HepG2 (cell line): Measurements from ENCODE around the gene RMI2. TPM values are rescaled to one million over a fixed set of nuclear protein-coding genes. Genes with fewer than 3 reads are reported as not detected.

Experiments
- ATAC-seq: fragments of 200-7000 bp; cut with Tn5 transposase; 3 replicates; pipeline ENCODE4 v1.9.1; 2020; ENCODE audit warnings: mild to moderate bottlenecking, moderate library complexity
- BruUV-seq: library from RNA; stranded (reverse); fragments of 400-500 nt; replicated peaks from 2 replicates; lab custom pipeline; 2021; lab: Mats Ljungman, UMichigan
- CTCF ChIA-PET: fragments of 300-600 bp; formaldehyde crosslinking; extraction: SDS; loops from one replicate; lab custom pipeline; 2021; ENCODE audit warnings: low total read pairs, inconsistent platforms, low intra/inter-chr PET ratio; lab: Yijun Ruan, JAX
- POLR2A ChIA-PET: fragments of 350-600 bp; sonication (Branson Sonifier 250); formaldehyde crosslinking; loops from one replicate; lab custom pipeline; 2020; ENCODE audit warnings: antibody characterized with exemption, inconsistent platforms; lab: Yijun Ruan, JAX
- DNase-seq: peaks from one replicate; pipeline ENCODE4 v3.0.0-alpha.2; 2015; ENCODE audit warnings: low spot score
- FAIRE-seq: peaks from 3 replicates; lab custom pipeline; 2011; peaks lifted over from hg19 to GRCh38; lab: Jason Lieb, UNC
- H2AFZ ChIP-seq: one replicate; pipeline ENCODE4 v1.6.1; 2011; ENCODE audit warnings: low read length, inconsistent platforms
- H3K27ac ChIP-seq: fragments of 300-600 bp; 3 replicates; pipeline ENCODE4 v1.8.0; 2011; ENCODE audit warnings: mixed run types, mild to moderate bottlenecking, mixed read lengths, low read length, inconsistent platforms; ENCODE audit not compliant: insufficient read depth; ENCODE audit errors: extremely low read length
- H3K27me3 ChIP-seq, 2 experiments: fragments of 200-600 bp in 1 of 2; 2 replicates in 1 of 2; 3 replicates in 1 of 2; pipeline versions ENCODE4 v1.6.0 to v1.8.0; 2011; ENCODE audit warnings: low read length in 2 of 2, mild to moderate bottlenecking in 2 of 2, moderate library complexity in 2 of 2, inconsistent platforms in 1 of 2; ENCODE audit not compliant: insufficient read depth in 2 of 2, control insufficient read depth in 1 of 2
- H3K36me3 ChIP-seq, 2 experiments: fragments of 200-600 bp in 1 of 2; replicated peaks in 1 of 2; 2 replicates in 1 of 2; 3 replicates in 1 of 2; pipeline versions ENCODE4 v1.5.1 to v1.8.0; 2011; ENCODE audit warnings: low read length in 2 of 2, inconsistent platforms in 1 of 2; ENCODE audit not compliant: insufficient read depth in 2 of 2, control insufficient read depth in 1 of 2
- H3K4me1 ChIP-seq: 2 replicates; pipeline ENCODE4 v1.5.1; 2012; ENCODE audit warnings: low read length, inconsistent platforms; ENCODE audit not compliant: insufficient read depth
- H3K4me2 ChIP-seq: 2 replicates; pipeline ENCODE4 v1.6.0; 2011; ENCODE audit warnings: low read depth, low read length, inconsistent platforms
- H3K4me3 ChIP-seq, 3 experiments: fragments of 200-600 bp in 1 of 3; sonication (generic), shearing (Covaris generic) in 1 of 3; replicated peaks in 1 of 3; 2 replicates each; pipeline ENCODE4 v1.5.1; 2011 to 2016; ENCODE audit warnings: low read length in 3 of 3, inconsistent platforms in 2 of 3, low read depth in 2 of 3, mild to moderate bottlenecking in 2 of 3, control low read depth in 1 of 3, mixed read lengths in 1 of 3; ENCODE audit not compliant: insufficient read depth in 1 of 3
- H3K79me2 ChIP-seq: one replicate; pipeline ENCODE4 v1.6.1; 2011; ENCODE audit warnings: low read length, inconsistent platforms; ENCODE audit not compliant: insufficient read depth
- H3K9ac ChIP-seq: 2 replicates; pipeline ENCODE4 v1.6.0; 2011; ENCODE audit warnings: mild to moderate bottlenecking, low read depth, low read length, inconsistent platforms; ENCODE audit not compliant: insufficient read depth
- H3K9me3 ChIP-seq: 2 replicates; pipeline ENCODE4 v1.5.1; 2012; ENCODE audit warnings: mild to moderate bottlenecking, low read length
- H4K20me1 ChIP-seq: 2 replicates; pipeline ENCODE4 v1.6.0; 2011; ENCODE audit warnings: inconsistent platforms, mild to moderate bottlenecking, low read length, moderate library complexity; ENCODE audit not compliant: insufficient read depth
- ARID5B ChIP-seq: IDR thresholded peaks from 2 replicates; pipeline ENCODE4 v1.4.0; 2020; ENCODE audit warnings: mild to moderate bottlenecking, missing genetic modification reagents
- DBP ChIP-seq: sonication (generic); formaldehyde crosslinking; IDR thresholded peaks from 2 replicates; pipeline ENCODE4 v1.4.0; 2020; ENCODE audit warnings: missing genetic modification reagents; ENCODE audit errors: not compliant biosample characterization
- KDM5A ChIP-seq: fragments of 200-600 bp; sonication (generic); IDR thresholded peaks from 2 replicates; pipeline ENCODE4 v1.7.0; 2018; ENCODE audit warnings: antibody characterized with exemption, mild to moderate bottlenecking, low read length, borderline replicate concordance
- MXD4 ChIP-seq: IDR thresholded peaks from 2 replicates; pipeline ENCODE4 v1.6.1; 2016; ENCODE audit warnings: mild to moderate bottlenecking, missing biosample characterization, missing genetic modification reagents
- PAWR ChIP-seq: sonication (generic); formaldehyde crosslinking; IDR thresholded peaks from 2 replicates; pipeline ENCODE4 v1.4.0; 2020; ENCODE audit warnings: missing genetic modification reagents, mild to moderate bottlenecking, borderline replicate concordance
- RCOR2 ChIP-seq: IDR thresholded peaks from 2 replicates; pipeline ENCODE4 v1.6.1; 2016; ENCODE audit warnings: missing biosample characterization, missing genetic modification reagents
- SMAD3 ChIP-seq: sonication (generic); formaldehyde crosslinking; IDR thresholded peaks from 2 replicates; pipeline ENCODE4 v1.4.0; 2020; ENCODE audit warnings: missing genetic modification reagents
- SP2 ChIP-seq: sonication (generic); formaldehyde crosslinking; IDR thresholded peaks from 2 replicates; pipeline ENCODE4 v1.5.1; 2020; ENCODE audit warnings: mild to moderate bottlenecking, missing genetic modification reagents
- ZBTB1 ChIP-seq: sonication (generic); formaldehyde crosslinking; IDR thresholded peaks from 2 replicates; pipeline ENCODE4 v1.4.0; 2020; ENCODE audit warnings: missing genetic modification reagents, borderline replicate concordance
- ZC3H13 ChIP-seq: sonication (generic); formaldehyde crosslinking; IDR thresholded peaks from 2 replicates; pipeline ENCODE4 v1.8.1; 2023; ENCODE audit warnings: mild to moderate bottlenecking, missing genetic modification reagents, moderate library complexity
- ZNF556 ChIP-seq: sonication (generic); formaldehyde crosslinking; IDR thresholded peaks from 2 replicates; pipeline ENCODE4 v1.4.0; 2020; ENCODE audit warnings: mild to moderate bottlenecking, missing genetic modification reagents, borderline replicate concordance
- ZNF598 ChIP-seq: sonication (generic); formaldehyde crosslinking; IDR thresholded peaks from 2 replicates; pipeline ENCODE4 v1.5.1; 2020; ENCODE audit warnings: mild to moderate bottlenecking, missing genetic modification reagents, borderline replicate concordance
- ZNF629 ChIP-seq: sonication (generic); formaldehyde crosslinking; conservative IDR thresholded peaks from 2 replicates; pipeline ENCODE4 v1.5.0; 2020; ENCODE audit warnings: missing genetic modification reagents
- WGBS: methylation state at CpG from one replicate; pipeline ENCODE4 v1.1.6; 2017; ENCODE audit warnings: low lambda C conversion rate; 5-methylcytosine and 5-hydroxymethylcytosine counted together
- in situ Hi-C: cut with HindIII; loops from 2 replicates; pipeline ENCODE4 v1.10.0; 2017; ENCODE audit warnings: low pct_unique_long_range_greater_than_20kb; ENCODE audit not compliant: extremely low pct_ligation_motif_present
- intact Hi-C: fragments of 100-400 bp; cut with micrococcal nuclease; formaldehyde crosslinking; loops from one replicate; pipeline ENCODE4 v1.10.0; 2022; ENCODE audit not compliant: unreplicated experiment
- polyA plus RNA-seq, 8 experiments: library from polyadenylated mRNA; depleted of rRNA in 3 of 8; stranded (reverse) in 7 of 8; unstranded in 1 of 8; fragments of >200 nt; fragmentation: Illumina TruSeq in 4 of 8; extraction: Trizol in 4 of 8; gene quantifications; 2 replicates each; pipeline versions ENCODE4 v1.2.1 to v1.2.3, GENCODE V29; 2011 to 2016; ENCODE audit warnings: low read depth in 4 of 8, missing spikeins in 1 of 8, mixed read lengths in 1 of 8; ENCODE audit not compliant: insufficient read depth in 1 of 8
- total RNA-seq, 5 experiments: library from RNA; depleted of rRNA; stranded (reverse); fragments of >200 nt; fragmentation: Illumina TruSeq; extraction: Trizol; gene quantifications; 2 replicates each; pipeline ENCODE4 v1.2.3, GENCODE V29; 2016; ENCODE audit warnings: low read depth in 1 of 5
- TF ChIP-seq, protein P1 (sequence below): sonication (generic); formaldehyde crosslinking; IDR thresholded peaks from 2 replicates; pipeline ENCODE4 v1.5.0; 2020; ENCODE audit warnings: mild to moderate bottlenecking, missing genetic modification reagents, borderline replicate concordance

Gene RMI2
- total and polyA plus RNA-seq, 2 of the 13 experiments (the other 11 are each of a cell fraction or from before 2014, with no cell fraction given): 24.5 to 55.7 TPM

DNA sequence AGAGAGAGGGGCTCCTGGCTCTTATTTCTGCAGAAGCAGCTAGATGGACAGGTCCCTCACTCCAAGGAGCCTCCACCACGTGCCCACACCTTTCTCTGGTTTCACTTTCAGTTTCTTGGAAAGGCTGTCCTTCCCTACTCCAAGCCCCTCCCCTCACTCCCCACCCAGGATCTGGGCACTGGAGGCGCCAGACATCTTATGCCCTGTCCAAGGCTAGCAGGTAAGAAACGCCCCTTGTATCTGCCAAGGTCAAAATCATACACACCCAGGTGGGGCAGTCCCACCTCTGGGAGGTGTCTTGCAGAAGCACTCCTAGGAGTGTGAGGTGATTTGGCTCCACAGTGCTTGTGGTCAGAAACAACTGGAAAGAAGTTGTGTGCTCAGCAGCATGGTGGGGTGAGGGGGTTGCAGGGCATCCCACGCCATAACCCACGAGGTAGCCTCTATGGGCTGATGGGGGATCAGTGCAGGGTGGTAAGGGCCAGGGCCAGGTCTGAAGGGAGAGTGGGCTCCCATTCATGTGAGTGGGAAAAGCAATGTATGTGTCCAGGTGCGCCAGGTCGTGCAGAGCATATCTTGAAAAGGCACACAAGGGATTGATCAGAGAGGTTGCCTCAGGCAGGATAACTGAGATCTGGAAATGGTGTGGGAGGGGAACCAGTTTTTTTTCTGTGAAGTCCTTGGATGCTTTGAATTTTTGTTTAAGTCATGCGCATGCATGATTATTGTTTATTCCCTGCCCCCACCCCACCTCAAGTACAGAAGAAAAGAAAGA lies 32.4 kb upstream of the RMI2 start (continued):
- TF ChIP-seq RCOR2 (CRISPR knock-in tag) (0 out of 2 replicates have a peak, but pooled peaks have one; percentile 3), KDM5A (no peak), ZNF598 (peak; percentile 80; the same call in 1 of the 2 replicates), SMAD3 (peak; percentile 53), ZBTB1 (CRISPR knock-in tag) (no peak)
- TF ChIP-seq, protein P1, sequence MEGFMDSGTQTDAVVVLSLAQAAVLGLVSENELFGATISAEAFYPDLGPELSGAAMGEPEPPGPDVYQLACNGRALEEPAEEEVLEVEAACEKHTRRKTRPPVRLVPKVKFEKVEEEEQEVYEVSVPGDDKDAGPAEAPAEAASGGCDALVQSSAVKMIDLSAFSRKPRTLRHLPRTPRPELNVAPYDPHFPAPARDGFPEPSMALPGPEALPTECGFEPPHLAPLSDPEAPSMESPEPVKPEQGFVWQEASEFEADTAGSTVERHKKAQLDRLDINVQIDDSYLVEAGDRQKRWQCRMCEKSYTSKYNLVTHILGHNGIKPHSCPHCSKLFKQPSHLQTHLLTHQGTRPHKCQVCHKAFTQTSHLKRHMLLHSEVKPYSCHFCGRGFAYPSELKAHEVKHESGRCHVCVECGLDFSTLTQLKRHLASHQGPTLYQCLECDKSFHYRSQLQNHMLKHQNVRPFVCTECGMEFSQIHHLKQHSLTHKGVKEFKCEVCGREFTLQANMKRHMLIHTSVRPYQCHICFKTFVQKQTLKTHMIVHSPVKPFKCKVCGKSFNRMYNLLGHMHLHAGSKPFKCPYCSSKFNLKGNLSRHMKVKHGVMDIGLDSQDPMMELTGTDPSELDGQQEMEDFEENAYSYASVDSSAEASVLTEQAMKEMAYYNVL (CRISPR knock-in tag): 0 out of 2 replicates have a peak, but pooled peaks have one; percentile 31

- Histone ChIP-seq H3K79me2 (no peaks in the 10 kb centered on the region), H3K4me2 (peak overlapping the region; percentile 73), H3K4me3 (peak overlapping the region in 1 of 3 experiments; percentile 49; a peak in 1 of 6 replicates), H3K27me3 (no peaks in the 10 kb centered on the region), H2AFZ (no peak overlapping the region), H3K9me3 (no peaks in the 10 kb centered on the region), H3K27ac (peak overlapping the region; percentile 88), H4K20me1 (no peaks in the 10 kb centered on the region), H3K4me1 (peaks cover 65% of the 10 kb centered on the region), H3K36me3 (no peaks in the 10 kb centered on the region), H3K9ac (peak overlapping the region; percentile 58; the same call in 1 of the 2 replicates)
- ATAC-seq: no peak
- no TSS peak for BruUV-seq
- POLR2A ChIA-PET: interaction anchor here (0.8 to 7.4 kb wide), 10 partner anchors 16 to 73 kb away, joined by 3 to 234 read pairs (median 6); partner anchors contain the start of genes PRM2, PRM3 and SOCS1
- in situ Hi-C loops: no loop called here
- intact Hi-C loops: no loop called here
- no peak for FAIRE-seq
- 88% methylated on average over 9 of the region's 9 CpGs for WGBS
- DNase-seq: no peak
- CTCF ChIA-PET: interaction anchor here (0.9 kb wide), 1 partner anchor 34 kb away, joined by 4 read pairs; no protein-coding TSS in a partner anchor
- peak; percentile 59 for TF ChIP-seq DBP
- TF ChIP-seq ZNF556 (CRISPR knock-in tag): no peak
- TF ChIP-seq ZNF629 (CRISPR knock-in tag): peak; percentile 73; the same call in 1 of the 2 replicates
- 0 out of 2 replicates have a peak, but pooled peaks have one; percentile 49 for TF ChIP-seq ZC3H13 (CRISPR knock-in tag)
- no peak for TF ChIP-seq SP2 (CRISPR knock-in tag)
- TF ChIP-seq PAWR: no peak
- peak; percentile 66 for TF ChIP-seq ARID5B
- no peak for TF ChIP-seq MXD4
Measured at GRCh38 chr16:11313493-11314308, 31.6 kb upstream of the RMI2 start.
